Heart left ventricle (tissue), 13 donors: ENCODE results near the gene BCLAF3.

Source experiments
- CTCF ChIP-seq, 12 donors: fragments of 200-600 bp; sonication (generic) in 4 of 12; IDR thresholded peaks; one replicate each; pipeline versions ENCODE4 v1.5.0 to v1.8.0; 2018 to 2022; ENCODE audit warnings: antibody characterized with exemption in 12 of 12, mild to moderate bottlenecking in 5 of 12
- POLR2A ChIP-seq, 2 donors: fragments of 450-650 bp; IDR thresholded peaks; one replicate each; pipeline ENCODE4 v1.6.1; 2017; ENCODE audit warnings: antibody characterized with exemption in 2 of 2, mild to moderate bottlenecking in 2 of 2, moderate library complexity in 2 of 2
- donor health status: ischemic (EF 13 %, LVEDD 7.1; RV severe dilation, severe dysfunction).
- donor health status: DM: no; HTN: yes; CAD: no.
- donor health status: DM: no; HTN: no; CAD: no.
- donor health status: ischemic (EF 25% LVEDD 6.9; RV normal size, moderate dysfunction).
- donor health status: ischemic (EF 25% LVEDD 5.7; RV mildly dilated, moderate dysfunction).
- donor health status: ischemic (EF 35%, LVEDD 5.7; RV mildly dilated, moderate dysfunction).
- donor health status: nonischemic (EF 11% LVEDD 7.7; RV severe dilation, severe dysfunction).
- donor health status: DM: yes; HTN: yes; CAD: no.
- donor health status: PGD.
- donor health status: ischemic (EF 29% LVEDD 5.4; RV normal size, mild dysfunction).
- donor health status: nonischemic (EF 23%, LVEDD 6.1; RV moderate dilation, normal function).

GRCh38 chrX:20001588-20001987 is 10.7 kb upstream of the BCLAF3 start:
- TF ChIP-seq CTCF (IDR thresholded peaks at IDR 0.05) (no peak), POLR2A (IDR thresholded peaks at IDR 0.05) (no peak)
